ENCODE measurements around the gene SLC9A9.

The SLC9A9 gene

GRCh38 chr3:143693506-143693905 lies 154.8 kb downstream of the SLC9A9 start:
- no peak for DNase-seq (ENCODE audit: low read depth)

DNA sequence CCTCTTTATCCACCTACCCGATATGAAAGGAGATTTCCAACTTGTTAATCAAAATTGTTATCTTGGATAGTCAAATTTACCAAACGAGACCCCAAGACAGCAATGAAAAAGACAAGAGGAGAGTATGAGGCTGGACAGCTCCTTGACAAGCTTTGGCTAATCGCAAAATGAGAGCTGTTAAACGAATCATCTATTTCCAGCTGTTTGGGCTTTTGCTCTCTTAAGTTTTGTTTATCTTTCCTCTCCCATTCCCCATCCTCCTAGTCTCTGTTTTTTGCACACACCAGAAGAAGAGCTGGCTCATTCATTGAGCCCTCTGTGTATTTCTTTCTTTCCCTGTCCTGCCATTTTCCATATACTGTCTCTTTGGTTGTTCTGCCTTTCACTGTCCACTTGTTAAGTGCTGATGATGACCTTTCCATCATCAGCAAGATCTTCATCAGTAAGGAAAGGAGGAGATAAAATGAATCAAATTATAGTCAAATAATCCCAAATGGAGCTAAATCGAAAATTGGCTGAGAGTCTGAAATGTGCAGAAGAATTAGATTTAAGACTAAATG lies 161.6 kb downstream of the SLC9A9 start:
- DNase-seq (ENCODE audit: low read depth), result no peak

DNA sequence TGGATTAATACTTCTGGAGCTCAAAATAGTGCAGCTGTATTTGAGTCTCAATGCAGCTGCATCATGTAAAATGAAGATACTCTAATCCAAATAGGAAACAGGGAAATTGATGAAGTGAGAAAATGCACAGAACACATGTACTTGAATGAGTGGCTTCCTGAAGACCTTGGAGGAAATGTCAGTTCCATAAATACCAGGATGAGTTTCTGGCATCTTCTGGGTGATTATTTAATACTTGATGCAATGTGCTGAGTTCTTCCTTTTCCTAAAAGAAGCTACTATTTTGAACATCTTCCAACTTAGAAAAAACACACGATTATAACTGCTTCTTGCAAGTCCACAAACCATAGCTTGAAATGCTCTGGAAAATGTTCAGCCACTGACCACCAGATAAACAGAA lies 162.8 kb downstream of the SLC9A9 start:
- no peak for DNase-seq (ENCODE audit: low read depth)

DNA sequence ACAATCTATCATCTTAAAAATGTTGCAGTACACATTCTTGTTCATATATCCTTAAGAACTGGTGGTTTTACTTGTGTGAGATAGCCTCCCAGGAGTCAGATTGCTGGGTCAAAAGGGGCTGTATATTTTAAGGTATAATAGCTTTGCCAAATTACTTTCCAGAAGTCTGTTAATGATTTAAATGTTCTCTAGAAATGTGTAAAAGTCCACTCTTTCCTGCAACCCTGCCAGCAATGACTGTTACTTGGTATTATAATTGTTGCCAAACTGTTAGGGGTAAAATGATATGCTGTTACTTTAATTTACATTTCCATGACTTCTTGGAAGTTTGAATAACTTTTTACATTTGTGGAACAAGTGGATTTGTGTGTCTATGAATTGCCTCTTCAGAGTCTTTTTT lies 170.8 kb downstream of the SLC9A9 start:
- no peak for DNase-seq (ENCODE audit: low read depth)

DNA sequence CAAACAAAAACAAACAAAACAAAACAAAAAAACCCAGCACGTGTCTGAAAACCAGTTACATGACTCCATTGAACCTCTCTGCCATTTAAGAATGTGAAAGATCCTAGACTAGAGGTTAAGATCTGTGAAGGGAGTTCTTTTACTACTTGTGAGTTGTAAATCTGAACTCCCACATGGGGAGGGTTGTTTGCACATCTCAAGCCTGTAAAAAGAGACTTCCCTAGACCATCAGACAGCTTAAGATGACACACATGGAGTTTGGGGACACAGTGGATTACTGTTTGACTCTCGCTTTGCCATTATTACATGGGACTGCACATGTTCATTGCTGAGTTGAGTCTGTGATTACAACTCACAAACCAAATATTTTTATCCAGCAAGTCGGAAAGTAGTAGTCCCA lies 171.5 kb downstream of the SLC9A9 start:
- DNase-seq (ENCODE audit: low read depth), result no peak

DNA sequence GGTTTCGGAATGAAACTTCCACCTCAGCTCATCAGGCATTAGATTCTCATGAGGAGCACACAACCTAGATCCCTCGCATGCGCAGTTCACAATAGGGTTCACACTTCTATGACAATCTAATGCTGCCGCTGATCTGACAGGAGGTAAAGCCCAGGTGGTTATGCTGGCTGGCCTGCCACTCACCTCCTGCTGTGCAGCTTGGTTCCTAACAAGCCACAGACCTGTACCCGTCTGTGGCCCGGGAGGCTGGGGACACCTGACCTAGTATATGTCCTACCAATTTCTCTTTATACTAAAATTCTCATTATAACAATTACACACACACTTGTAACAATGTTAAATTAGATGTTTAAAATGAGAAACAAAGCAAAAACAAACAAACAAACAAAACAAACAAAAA lies 172.2 kb downstream of the SLC9A9 start:
- DNase-seq (ENCODE audit: low read depth), result no peak

DNA sequence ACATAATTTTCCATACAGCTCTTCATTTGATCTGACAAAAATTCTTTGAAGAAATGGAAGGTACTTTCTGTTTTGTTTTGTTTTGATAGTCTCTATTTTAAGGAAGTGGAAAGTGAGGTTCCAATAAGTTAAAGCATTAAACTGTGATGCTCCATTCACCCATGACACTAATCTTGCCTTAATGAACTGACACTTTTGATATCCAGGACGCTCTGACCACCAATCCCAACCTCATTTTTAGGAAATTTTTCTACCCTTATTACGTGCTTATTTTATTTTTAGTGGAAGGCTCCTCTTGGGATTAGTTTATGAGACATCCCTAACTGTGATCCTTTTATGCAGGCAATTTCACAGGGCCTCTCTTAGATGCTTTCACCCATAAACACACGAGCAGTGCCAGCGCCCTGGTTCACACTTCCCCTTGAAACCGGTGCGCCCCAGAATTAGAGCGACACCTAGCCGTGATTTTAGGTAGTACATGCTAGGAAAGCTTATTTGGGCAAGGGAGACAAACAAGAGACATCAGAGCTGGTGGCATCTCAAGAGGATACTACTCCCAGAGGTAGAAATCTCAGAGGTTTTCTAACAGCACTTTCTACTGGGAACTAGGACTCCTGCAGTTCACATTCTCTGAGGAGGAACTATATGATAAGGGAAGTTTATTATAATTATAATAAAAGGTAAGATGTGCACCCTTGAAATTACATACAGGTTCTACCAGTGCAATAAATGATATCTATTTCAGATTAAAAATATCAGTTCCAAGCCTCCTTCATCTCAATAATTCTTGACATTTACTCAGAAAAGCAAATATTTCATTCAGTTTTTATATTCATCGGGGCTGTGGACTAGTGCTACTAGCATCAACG lies 173.9 kb downstream of the SLC9A9 start:
- peak; percentile 38 for DNase-seq (ENCODE audit: low read depth)

DNA sequence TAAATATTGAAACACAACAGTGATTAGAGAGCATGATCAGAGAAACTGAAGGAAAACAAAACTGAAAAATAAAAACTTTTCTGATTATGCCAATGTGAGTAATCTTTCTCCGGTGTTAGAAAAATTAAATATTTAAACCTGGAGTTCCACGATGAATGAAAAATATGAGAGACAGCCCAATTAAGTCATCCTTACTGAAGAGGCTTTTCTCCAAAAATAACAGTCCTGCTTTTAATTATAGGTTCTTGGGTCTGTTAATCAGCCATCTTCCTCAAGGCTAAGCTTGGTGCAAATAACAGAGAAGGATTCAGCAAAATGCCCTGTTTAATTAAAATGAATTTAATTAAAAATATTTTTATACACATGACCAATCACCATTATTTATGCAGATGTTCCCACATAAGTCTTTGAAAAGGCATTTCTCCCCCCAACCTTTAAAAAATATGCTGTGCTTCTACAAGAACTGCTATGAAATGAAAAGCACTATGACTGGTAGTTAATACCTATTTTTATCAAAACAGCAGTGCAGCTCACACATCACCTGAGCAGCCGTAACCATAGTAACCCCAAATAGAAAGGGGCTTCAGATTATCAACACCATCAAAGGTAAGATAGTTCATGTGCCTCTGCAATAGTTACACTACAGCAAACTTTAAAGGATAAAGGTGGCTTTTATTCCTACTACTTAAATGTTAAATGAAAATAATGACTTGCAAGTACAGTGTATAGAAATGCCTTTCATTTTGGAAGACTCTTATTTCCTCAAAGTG lies 175.7 kb downstream of the SLC9A9 start:
- no peak for DNase-seq (ENCODE audit: low read depth)

DNA sequence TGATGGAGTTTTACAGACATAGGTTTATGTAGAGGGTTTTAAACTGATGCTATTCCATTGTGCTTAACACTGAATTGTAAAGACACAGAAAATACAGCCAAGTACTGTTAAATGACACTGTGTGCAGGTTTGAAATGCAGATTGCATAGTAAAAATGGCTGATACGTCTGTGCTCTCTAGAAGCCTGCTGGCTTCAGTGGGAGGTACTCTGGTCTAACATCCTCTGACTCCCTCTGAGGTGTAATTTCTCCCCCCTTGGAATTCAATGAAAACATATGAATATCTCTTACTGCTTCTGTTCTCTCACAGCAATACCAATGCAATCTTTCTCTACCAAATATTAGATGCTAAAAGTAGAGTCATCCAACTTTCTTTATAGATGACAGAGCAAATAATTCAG lies 176.6 kb downstream of the SLC9A9 start:
- no peak for DNase-seq (ENCODE audit: low read depth)

DNA sequence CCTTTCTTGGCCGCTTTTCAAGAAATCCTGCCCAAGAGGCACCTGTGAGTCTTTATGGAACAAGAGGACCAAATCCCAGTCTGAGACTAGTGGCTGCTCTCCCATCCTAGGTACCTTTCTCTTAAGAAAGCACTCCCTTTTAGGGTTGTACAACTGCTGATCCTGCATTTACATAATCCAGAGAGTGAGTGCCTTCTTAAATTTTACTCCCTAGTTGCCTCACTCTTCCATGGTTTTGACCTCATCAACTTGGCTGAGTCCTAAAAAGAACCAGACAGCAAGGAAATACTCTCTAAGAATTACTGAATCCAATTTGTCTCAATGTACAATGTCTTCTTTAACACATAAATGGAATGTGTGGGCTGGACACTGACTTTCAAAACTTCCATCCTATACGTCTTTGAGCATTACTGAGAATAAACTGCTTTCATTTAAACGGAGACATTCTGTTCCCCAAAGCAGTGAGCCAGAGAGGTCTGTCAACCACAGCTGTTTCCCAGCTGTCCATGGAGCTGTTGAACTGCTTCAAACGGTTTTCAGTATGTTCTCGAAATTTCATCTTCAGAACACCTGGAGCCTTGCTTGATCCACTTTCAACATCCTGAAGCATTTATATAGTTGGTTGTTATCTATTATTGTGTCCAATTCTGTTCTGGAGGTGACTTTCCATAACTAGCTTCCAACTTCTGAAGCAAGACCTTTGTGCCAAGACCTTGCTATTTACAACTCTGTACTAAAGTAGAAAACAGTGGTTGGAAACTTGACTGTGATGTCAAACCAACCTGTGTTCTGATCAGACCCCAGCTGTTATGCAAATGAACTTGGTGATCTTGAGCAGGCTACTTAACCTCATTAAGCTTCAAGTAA lies 179.1 kb downstream of the SLC9A9 start:
- DNase-seq (ENCODE audit: low read depth), result no peak

- DNase-seq (ENCODE audit: low read depth), result no peak
These were observed 179.9 kb downstream of the SLC9A9 start for GRCh38 chr3:143668385-143668784.

DNA sequence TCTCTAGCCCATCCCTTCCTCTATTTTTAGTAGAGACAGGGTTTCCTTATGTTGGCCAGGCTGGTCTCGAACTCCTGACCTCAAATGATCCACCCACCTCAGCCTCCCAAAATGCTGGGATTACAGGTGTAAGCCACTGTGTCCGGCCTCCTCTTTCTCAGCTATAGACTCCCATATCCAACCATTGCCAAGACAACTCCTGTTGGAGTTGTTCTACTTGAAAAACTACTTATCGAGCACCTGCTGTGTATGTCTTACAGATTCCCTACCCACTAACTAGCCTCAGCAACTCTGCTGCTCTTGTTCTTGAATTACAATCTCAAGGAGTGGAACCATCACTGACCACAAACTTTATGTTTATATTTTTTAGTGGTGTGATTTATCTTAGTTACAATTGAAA lies 186.6 kb downstream of the SLC9A9 start:
- DNase-seq (ENCODE audit: low read depth), result no peak

DNA sequence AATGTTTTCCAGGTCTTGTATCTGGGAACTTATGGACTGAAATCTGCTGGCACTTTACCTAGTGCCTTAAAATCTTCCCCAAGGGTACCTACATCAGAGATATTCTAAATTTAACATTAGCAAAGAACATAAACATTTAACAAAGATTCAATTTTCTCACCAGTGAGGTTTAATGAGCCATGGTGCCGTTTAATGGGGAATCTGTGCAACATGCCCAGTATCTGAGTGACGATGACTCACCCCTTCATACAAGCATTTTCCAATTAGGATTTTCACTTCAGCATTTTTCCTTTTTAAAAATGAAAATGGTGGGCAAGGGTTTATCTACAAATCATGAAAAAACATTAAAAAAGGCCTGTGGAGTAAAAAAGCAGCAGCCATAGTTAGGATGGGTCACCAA lies 189.4 kb downstream of the SLC9A9 start:
- no peak for DNase-seq (ENCODE audit: low read depth)

DNA sequence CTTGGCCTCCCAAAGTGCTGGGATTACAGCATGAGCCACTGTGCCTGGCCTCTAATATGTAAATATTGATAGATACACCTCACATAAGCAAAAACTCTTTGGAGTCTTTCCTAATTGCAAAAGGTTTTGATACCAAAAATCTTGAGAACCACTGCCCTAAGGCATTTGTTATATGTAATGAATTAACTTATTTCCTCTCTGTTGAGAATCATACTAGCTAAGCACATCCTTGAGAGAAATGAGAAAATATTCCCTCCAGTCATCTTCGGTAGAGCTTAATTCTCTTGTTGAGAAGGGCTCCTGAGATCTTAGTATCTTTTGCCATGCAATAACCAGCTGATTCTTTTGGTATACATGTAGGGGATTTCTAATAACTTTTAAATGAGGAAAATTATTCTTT lies 190.2 kb downstream of the SLC9A9 start:
- DNase-seq (ENCODE audit: low read depth), result no peak

DNA sequence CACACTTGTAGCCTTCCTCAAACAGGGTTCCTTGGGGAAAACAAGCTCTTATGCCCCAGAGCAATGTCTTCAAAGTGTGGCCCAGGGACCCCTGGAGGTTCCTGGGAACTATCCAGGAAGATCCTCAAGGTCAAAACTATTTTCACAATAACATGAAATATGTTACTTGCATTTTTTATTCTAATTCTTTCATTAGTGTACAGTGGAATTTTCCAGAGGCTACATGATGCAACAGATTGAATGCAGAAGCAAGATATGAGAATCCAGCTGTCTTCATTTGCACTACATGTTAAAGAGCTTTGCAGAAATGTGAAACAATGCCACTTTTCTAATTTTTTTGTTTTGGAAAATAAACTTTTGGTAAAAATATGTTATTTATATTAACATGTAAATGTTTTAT lies 190.9 kb downstream of the SLC9A9 start:
- no peak for DNase-seq (ENCODE audit: low read depth)

DNA sequence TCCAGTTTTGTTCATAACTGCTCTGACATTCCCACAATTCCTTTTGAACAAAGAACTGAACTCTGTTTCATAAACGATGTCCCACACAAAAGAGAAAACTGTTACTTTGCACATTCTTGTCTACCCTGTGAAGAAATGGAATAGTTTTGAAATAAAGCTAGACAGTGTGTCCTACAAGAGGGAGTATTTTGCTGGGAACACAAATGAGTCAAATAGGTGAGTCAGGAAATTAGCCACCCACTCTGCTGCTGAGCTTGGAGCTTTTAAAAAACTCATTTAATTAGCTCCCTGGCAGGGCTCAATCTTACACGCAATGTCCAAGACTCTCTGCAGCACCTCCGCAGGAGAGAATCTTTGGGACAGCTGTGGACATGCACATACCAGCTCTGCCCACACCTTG lies 193.4 kb downstream of the SLC9A9 start:
- no peak for DNase-seq (ENCODE audit: low read depth)

DNA sequence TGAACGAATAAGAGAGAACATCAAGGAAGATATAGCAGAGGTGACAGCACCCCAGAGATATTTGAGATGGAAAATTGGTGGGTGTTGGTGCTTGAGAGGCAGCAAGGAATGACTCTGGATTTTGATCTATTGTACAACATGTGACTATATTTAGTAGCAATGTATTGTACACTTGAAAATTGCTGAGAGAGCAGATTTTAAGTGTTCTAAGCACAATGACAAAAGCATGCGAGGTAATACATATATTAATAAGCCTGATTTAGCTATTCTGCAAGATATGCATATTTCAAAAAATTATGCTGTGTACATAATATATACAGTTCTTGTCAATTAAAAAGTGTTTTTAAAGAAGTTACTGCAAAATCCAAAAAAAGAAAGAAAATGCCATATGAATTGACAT lies 194.3 kb downstream of the SLC9A9 start:
- DNase-seq (ENCODE audit: low read depth), result no peak

- DNase-seq (ENCODE audit: low read depth), result no peak
These were observed 194.8 kb downstream of the SLC9A9 start for GRCh38 chr3:143653493-143653892.

DNA sequence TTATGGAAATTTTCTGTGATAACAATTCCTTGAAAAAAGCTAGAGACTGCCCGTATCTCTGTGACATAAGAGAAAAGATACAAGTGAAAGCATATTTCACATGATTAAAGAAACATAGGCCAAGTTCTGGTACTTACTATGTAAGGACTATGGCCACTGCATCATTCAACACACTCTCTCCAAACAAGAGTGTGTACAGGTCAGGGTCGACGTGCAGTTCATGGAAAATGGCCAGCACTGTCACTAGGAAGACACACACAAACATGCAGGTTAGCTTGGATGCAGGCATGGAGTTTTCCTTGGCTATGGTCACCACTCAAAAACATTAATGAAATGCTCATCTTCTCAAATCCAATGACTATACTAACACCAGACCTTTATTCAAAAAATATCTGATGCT lies 196.2 kb downstream of the SLC9A9 start:
- DNase-seq (ENCODE audit: low read depth), result no peak

GRCh38 chr3:143650827-143651226 lies 197.4 kb downstream of the SLC9A9 start:
- no peak for DNase-seq (ENCODE audit: low read depth)

- no peak for DNase-seq (ENCODE audit: low read depth)
These were observed 198.1 kb downstream of the SLC9A9 start for GRCh38 chr3:143650120-143650519.

- DNase-seq (ENCODE audit: low read depth), result no peak
These were observed 199.6 kb downstream of the SLC9A9 start for GRCh38 chr3:143648708-143649107.

All from CMK (cell line).